Epithelial cell of esophagus (primary cell): Measurements from ENCODE around the gene MCCC2.
"Not testable (repeated sequence)": the region's sequence is repeated elsewhere in the genome, so short reads cannot be mapped to it uniquely, and the experiment has no call there.

Experiments used
- DNase-seq: peaks from one replicate; pipeline ENCODE4 v3.0.0; 2010; ENCODE audit warnings: low read depth
- H3K4me3 ChIP-seq: 2 replicates; pipeline ENCODE4 v1.5.1; 2011; ENCODE audit warnings: mild to moderate bottlenecking, low read length, control low read depth
- CTCF ChIP-seq: IDR thresholded peaks from 2 replicates; pipeline ENCODE4 v1.5.1; 2011; ENCODE audit warnings: low read depth, mild to moderate bottlenecking, low read length, control low read depth, inconsistent platforms; ENCODE audit not compliant: insufficient read depth; ENCODE audit errors: missing control alignments

Gene MCCC2

DNA sequence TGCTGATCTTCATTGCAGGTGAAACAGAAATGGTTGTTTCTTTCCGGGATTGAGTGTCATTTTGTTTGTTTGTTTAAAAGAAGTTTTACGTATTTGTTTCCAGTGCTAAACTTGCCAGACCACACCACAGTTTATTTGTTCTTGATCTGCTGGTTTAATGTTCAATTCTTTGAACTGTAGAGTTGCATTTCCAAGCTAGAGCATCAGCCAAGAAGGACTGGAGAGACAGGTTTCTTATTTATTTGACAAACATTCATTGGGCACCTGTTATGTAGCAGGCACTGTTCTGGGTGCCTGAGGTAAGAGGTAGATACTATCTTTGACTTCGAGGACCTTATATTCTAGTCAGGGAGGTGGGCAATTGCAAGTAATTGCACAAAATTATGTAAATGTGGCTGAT lies 45.0 kb downstream of the MCCC2 start:
- no peak for DNase-seq
- no peak overlapping the region for H3K4me3 ChIP-seq
- TF ChIP-seq CTCF = no peak

GRCh38 chr5:71633255-71634155 lies 46.4 kb downstream of the MCCC2 start:
- DNase-seq = no peak
- no peak for TF ChIP-seq CTCF
- no peak overlapping the region for H3K4me3 ChIP-seq

DNA sequence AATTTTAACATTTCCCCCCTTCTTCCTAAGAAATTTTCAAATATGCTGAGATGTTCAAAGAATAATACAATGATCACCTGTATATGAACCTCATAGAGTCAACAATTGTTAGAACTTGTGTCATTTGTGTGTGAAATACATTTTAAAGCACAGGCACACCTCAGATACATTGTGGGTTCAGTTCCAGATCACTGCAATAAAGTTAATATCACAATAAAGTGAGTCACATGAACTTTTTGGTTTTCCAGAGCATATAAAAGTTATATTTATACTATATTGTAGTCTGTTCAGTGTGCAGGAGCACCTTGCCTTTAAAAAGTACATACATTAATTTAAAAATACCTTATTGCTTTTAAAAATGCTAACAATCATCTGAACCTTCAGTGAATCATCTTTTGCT lies 50.0 kb downstream of the MCCC2 start:
- DNase-seq = no peak
- H3K4me3 ChIP-seq = no peak overlapping the region
- TF ChIP-seq CTCF = no peak

DNA sequence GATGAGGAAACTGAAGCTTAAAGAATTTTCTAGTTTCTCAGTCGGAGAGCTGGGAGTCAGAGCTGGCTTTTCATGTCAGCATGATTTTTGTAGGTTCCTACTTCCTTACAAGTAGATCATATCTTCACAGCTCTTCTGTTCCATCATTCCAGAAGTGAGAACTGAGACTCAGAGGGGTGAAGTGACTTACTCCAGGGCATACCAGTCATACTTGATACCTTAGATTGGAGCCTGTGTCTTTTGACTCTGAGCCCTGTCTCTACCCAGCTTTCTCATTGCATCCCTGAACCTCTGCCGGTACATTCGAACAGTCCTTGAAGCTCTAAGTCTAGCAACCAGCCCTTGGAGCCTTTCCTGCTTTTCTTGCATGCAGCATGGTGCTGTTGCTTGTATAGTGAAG lies 53.3 kb downstream of the MCCC2 start:
- no peak for TF ChIP-seq CTCF
- no peak overlapping the region for H3K4me3 ChIP-seq
- DNase-seq = no peak

DNA sequence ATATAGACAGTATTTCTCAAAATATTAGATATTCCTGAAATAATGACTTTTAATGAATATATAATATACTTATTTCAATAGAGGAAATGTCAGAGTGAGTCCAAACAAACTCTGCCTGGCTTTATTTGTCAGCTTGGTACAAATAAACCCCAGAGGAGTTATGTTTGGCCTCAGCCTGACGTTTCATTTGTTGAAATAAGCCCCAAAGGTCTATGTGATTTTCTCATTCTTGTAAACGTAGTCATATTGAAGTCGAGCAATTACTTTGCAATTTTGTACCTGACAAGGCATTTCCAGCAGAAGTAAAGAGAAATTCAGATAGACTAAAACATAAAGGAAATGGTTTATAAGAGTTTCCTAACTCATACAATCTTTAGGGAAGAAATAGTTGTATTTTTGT lies 57.9 kb downstream of the MCCC2 start:
- no peak overlapping the region for H3K4me3 ChIP-seq
- no peak for DNase-seq
- TF ChIP-seq CTCF = no peak

DNA sequence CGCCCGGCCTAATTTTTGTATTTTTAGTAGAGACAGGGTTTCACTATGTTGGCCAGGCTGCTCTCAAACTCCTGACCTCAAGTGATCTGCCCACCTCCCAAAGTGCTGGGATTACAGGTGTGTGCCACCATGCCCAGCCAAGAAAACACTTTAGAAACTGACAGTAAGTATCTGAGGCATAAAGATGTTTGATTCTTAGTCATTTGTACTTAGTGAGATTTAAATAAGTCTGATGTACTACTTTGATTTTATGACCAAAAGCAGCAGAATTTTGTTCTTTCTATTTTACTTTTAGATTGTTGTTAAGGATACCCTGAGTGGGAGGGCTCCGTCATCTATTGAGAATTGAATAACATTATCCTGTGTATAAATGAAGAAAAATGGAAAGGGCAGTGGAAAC lies 63.8 kb downstream of the MCCC2 start:
- DNase-seq, H3K4me3 ChIP-seq: not testable (repeated sequence)

GRCh38 chr5:71651579-71651978 lies 64.4 kb downstream of the MCCC2 start:
- no peak for DNase-seq
- no peak overlapping the region for H3K4me3 ChIP-seq
- no peak for TF ChIP-seq CTCF
